Kasumi-1 (cell line): ENCODE data around the gene EOMES.
"Not testable (repeated sequence)": the region's sequence is repeated elsewhere in the genome, so short reads cannot be mapped to it uniquely, and the experiment has no call there.

Experiments
- DNase-seq, 2 experiments: peaks; one replicate each; lab custom pipeline; 2025; lab: John Stamatoyannopoulos, UW

EOMES gene

DNA sequence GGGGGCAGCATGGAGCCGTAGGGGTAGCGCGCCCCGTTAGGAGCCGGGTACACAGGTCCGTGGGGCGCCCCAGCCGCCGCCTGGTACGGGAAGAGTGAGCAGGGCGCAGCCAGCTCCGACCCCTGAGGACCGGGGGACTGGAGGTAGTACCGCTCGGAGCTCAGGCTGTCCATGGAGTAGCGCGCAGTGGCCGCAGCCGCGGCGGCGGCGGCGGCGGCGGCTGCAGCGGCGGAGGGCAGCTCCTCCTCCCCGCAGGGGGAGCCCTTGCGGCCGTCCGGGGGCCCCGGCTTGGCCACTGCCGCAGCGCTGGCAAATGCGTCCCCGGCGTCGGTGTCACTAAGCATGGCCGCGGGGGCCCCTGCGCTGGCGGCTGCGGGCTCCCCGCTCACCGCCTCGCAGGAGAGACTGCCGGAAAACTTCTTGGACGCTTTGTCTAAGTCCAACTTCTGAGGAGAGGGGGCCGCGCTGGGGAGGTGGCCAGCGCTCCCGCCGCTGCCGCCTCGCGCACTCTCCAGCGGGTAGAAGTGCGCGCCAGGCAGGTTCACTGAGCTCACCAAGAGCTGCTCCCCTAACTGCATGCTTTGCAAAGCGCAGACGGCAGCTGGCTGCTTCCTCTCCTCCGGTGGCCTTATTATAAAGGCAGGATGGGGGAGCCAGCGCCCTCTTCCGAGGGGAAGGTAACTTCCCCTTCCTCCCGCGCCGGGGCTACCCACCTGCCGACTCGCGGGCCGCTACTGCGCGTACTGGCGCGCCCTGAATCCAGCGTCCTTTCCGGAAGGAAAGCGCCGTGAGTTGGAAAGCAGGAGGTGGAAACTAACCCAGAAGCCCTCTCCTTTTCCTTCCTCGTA is at the start of gene EOMES:
EOMES (minus strand) TSS at position 607 of the 848 bp plus-strand sequence; CDS start at position 578, 29 bp downstream.
- DNase-seq, result peak; percentile 66 to 73

DNA sequence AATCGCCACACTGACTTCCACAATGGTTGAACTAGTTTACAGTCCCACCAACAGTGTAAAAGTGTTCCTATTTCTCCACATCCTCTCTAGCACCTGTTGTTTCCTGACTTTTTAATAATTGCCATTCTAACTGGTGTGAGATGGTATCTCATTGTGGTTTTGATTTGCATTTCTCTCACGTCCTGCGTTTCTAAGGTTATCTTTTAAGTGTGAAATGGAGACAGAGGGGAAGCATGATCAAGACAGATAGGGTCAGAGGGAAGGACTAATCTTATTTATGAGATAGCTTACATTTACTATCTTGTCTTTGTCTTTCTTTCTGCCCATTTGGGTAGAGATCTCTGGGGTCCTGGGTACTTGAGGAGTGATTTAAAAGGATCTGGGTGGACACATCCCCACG is 48.3 kb upstream of the EOMES start:
- DNase-seq, result not testable (repeated sequence)

DNA sequence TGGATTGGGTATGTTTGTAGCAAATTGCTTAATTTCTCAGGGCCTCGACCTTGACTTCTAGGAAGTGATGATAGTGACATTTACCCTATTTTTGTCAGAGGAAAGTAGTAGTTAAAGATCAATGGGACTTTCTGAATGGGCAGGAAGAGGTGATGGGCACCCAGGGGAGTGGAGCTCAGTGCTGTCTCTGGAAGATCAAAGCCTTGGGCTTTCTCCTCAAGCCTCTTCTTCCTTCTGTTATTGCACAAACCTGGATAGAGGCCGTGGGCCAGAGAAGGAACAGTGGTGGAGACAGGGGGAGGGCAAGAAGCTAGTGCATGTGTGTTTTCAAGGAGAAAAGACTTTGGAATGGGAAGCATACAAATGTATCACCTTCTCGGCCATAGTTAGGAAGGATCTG is 44.9 kb upstream of the EOMES start:
- no peak for DNase-seq

DNA sequence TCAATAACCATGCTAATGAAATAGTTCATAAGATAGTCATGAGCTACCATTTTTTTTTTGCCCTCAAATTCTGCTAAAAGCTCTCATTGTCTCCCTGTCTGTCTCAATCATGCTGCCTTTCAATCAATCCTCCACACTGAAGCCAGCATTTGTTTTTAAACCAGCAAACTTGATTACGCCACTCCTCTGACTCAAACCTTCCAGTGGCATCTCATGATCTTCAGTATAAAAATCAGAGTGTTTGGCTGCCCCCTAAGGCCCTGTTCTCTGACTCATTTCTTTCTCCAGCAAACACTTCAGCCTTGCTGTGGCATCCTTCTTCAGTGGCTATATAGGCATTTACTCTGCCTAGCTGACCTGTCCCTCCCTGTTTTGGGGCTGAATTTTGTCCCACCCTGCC is 36.0 kb upstream of the EOMES start:
- no peak for DNase-seq

DNA sequence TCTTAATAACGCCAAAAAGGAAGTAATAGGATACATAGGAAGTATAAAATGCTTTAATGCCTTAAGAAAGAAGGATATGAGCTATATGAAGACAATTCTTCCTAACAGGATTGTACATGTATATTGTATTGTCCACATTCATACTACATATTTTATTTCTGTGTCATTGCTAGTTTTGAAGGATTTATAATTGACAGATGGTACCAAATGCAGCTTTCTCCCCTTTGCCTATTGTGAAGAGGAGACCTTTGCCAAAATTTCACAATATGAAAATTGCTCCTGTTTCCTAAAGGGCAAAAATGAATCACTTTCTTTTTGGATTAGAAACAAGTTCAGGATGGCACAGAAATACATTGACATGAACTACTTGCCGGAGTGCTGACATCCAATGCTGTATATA is 34.8 kb upstream of the EOMES start:
- DNase-seq, result no peak

DNA sequence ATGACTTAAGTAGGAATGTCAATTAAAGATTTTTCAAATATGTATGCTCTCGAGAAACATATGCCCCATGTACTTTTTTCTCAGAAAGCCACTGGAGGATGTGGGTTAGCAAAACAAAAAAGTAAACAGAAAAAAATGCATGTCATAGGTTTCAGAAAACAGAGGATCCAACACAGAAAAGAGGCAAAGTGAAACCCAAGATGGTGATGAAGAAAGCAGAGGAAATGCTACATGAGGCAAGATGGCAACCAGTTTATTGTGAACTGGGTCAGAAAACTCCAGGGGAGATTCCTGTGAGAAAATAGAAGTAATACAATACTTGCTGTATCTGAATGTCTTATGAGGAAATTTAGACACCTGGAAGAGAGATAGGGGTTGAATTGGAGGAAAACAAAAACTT is 30.8 kb upstream of the EOMES start:
- DNase-seq, result no peak

DNA sequence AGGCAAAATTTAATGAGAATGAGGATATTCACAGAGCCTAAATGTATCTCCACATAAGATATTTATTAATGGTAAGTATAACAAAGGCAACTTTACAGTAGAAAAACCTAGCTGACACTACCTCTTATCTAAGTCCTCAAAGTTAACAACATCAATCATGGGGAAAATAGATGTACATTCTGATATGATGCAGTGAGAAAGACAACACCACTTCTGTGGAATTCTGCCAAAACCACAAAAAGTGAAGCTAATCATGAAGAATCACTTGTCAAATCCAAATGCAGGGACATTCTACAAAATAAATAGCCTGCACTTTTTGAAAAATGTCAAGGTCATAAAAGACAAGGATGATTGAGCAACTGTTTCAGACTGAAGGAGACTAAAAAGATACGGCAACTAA is 27.5 kb upstream of the EOMES start:
- DNase-seq, result no peak

DNA sequence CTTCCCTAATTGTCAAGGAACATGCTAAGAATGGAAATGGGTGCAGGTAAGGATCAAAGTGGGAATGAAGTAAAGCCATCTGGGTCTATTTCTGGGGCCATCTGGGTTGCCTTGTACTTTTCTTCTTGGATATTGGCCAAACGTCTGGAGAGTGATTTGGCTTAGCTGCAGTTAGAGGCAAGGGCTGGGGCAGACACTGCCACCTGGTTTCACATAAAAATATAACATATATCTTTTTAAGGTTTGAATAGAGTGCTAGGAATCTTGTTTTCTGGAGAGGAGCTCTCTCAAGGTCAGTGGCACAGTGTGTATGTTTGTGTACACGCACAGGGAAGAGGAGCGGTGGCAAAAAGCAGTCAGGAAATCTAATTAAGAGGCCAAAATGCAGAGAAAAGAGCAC is 24.7 kb upstream of the EOMES start:
- no peak for DNase-seq

DNA sequence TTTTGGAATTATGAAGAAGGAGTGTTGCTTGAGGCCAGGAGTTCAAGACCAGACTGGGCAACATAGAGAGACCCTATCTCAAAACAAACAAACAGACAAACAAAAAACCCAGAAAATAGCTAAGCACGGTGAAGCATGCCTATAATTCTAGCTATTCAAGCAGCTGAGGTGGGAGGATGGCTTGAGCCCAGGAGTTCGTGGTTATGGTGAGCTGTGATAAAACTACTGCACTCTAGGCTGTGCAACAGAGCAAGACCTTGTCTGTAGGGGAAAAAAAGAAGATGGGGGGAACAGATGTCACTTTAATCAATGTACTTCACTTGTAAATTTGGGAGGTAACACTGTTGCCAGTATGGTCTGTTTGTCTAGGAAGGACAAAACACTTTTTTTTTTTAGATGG is 18.7 kb upstream of the EOMES start:
- DNase-seq, result no peak

DNA sequence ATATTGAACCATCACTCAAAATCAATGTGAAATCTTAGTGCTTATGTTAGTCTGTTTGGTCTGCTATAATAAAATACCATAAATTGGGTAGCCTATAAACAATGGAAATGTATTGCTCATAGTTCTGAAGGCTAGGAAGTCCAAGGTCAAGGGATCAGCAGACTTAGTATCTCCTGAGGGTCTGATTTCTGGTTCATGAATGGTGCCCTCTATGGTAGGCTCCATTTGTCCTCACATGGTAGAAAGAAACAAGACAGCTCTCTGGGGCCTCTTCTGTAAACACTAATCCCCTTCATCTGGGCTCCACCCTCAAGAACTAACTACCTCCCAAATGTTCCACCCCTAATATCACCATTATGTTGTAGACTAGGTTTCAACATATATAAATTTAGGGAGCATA is 15.0 kb upstream of the EOMES start:
- DNase-seq, result no peak

DNA sequence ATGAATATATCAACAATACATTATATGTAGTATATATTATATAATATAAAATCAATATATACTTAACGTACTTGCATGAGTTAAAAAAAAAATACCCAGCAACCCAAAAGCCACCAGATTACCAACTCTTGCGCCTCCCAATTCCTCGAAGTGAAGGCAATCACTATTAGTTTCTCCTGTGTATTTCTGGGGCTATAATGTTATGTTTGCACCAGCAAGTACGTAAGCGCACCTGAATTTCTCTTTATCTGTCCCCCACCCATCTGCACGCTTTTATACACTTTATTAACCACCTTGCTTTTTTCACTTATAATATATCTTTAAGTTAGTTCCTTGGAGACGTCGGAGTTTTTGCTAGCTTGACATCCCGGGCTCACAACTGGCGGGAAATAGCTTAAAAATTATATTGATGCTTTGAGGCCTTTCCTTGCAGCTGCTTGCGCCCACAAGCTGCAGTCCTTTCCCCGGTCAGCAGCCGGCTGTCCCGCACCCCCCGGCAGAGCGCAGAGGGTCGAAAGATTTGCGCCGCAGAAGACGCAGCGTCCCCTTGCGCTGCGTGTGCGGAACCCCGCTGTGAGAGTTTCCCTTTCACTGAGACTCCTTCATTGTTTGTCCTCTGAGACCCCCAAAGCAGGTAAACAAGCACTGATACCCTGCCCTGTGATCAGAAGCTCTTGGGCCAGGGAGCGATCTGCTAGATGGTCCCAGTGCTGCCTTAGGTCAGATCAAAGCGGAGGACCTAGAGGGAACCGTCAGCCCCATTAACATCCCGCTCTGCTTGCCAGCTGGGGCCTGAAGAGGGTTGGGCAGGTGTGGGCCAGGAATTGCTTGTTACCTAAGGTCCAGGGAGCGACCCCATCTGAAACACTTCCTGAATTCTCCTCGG is 8.9 kb upstream of the EOMES start:
- DNase-seq, result no peak

DNA sequence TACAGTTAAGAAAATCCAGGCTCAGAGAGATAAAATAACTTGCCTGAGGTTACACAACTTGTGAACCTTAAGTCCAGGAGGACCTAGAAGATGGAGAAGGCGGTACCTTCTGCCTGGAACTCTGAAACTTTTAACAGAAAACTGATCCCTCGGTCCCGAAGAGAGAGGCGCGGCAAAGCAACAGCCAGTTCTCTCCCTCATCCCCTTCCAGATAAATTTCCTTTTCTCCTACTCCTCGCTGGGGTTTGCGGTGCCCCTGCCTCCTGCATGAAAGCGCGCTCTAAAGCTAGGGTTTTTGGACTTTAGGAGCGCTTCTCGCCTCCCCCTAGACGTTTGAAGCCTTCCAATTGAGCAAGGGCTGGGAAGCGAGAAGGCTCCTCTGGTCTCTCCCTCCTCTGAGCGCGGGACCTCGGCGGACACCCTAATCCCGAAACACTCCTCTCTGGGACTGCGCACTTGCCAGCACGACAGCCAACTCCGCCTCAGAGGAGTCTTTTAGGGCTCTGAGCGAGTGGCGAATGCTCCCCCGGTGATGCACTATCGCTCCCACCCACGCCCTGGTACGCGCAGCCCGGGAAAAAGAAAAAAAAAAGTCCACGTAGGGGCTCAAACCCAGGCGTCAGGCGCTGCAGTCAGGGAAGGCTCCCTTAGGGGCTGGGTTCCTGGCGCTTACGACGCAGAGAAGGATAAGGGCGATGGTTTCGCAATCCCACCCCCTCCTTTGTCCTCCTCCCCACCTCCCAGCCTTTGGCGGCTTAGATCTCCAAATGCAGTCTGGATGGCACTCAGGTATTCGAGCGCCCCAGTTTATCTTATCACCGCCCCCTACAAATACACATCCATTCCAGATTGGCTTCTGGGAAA is 7.9 kb upstream of the EOMES start:
- DNase-seq, result no peak

DNA sequence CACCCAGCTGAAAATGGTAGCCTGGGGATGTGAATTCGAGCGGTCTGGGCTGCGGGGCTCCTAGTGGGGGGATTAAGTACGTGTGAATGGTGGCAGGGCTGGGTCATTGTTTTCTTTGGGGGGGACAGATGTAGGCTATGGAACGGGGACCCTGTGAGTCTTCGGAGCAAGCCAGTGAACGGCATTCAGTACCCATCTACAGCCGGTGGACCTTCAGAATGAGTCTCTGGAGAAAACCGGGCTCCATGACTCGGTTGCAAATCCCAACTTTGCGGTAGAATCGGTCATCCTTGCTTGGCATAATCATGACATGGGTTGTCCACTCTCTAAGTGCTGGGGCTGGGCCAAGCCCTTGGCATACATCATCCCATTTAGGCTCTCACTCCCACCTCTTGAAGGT is 7.2 kb upstream of the EOMES start:
- DNase-seq, result no peak

DNA sequence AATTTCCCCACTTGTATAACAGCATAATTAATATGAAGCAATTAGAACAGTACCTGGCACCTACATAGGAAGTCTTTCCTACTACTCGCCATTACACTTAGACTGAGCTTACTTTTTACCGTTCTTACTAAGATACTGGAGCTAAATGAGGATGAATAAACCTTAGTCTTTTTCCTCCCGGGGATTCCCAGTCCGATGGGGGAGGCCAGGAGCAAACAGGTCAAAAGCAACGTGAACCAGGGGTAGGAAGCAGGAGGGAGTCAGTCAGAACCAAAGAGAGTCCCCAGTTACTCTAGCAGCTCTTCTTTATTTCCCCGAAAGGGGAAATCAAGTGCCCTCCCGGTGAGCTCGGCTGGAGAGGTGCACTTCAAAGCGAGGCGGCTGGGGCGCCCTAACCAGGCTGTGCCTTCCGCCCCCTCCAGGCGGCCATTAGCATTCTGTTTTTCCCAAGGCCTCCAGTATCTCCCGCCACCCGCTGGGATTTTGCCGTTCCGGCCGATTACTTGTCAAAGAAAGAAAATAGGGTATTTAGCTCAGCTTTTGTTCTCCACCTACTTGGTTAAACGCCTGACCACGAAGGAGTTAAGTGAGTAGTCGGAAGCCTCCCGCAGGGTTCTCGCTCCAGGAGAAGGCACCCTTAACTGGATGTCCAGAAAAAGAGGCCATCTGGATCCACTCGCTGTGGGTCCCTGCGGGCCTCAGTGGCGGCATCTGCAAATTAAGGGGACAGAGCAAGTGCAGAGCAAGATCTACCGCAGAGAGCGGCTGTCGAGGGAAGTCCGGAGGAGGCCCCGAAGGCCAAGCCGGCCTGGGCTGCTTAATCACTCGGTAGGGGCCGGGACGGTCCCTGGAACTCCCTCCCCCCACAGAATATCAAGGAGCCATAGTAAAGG is 6.3 kb upstream of the EOMES start:
- no peak for DNase-seq

DNA sequence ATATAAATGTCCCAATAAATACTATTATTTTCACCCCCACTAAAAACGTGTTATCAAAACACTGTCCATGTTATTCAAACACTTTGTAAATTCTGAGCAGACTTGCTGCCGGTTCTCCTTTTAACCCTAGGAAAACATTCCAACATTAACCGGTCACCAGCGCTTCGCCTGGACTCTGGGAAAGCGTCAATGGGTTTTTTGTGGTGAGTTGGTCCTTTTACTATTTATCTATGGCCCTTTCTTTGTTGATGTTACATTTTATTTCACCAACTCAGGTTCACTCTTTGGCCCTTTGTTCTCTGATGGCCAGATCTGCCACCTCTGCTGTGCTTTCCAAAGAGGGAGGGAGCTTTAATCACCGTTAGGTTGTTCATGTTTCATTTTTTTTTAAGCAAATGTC is 4.1 kb upstream of the EOMES start:
- DNase-seq, result no peak

DNA sequence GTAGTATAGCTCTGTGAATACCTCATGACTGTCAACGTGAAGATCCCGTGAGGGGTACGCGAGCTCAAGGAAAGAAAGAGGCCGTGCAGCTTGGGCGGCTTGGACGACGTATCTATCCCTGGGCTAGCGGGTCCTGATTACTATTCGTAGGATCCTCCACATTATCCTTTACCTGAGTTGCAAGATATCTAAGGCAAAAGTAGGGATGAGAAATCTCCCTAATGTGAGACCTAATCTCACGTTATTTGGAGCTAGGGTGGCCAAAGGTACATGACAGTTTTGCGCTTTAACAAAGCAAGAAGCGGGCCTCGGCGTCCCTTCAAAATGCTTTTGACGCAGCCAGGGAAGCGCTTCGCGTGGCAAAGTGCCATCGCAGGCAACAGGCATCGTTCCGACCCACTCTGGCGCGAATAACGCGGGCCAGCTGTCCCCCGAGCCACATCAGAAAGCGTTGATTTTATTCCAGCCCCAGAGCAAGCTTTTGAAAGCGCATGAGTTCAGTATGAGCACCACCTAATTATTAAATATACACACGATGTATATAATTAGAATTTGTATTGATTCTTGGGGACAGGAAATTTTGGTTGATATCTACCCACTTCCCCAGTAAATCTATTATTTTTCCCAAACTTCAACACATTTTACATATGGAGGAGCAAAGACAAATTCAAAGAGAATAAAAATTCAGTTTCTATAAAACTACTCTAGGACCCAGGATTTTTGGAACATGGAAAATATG is 2.5 kb upstream of the EOMES start:
- no peak for DNase-seq

DNA sequence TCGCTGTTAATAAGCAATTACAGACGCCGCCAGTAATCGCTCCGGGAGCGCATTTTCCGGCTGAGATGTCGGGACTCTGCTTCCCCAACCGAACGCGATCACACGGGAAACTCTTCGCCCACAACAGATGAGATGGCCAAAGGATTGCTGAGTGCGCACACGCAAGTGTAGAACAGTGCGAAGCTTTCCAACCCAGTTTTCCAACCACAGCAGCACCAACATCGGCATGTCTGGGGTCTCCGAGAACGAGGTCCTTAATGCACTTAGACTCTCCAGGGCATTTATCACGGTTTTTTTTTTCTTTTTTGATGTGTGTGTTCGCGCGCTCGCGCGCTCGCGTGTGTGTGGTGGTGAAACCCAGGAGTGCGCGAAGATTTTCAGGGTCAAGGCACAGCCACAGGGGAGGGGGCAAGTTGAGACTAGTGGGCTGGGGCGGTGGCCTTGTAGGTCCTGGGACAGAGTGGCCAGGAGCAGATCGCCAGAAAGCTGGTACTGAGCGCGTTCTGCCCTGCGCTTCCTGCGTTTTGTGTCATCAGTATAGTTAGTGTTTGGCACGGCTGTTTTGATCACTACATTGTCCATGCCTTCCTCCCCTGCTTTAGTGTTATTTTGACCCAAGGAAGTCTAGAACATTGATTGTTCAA is 1.8 kb upstream of the EOMES start:
- no peak for DNase-seq

DNA sequence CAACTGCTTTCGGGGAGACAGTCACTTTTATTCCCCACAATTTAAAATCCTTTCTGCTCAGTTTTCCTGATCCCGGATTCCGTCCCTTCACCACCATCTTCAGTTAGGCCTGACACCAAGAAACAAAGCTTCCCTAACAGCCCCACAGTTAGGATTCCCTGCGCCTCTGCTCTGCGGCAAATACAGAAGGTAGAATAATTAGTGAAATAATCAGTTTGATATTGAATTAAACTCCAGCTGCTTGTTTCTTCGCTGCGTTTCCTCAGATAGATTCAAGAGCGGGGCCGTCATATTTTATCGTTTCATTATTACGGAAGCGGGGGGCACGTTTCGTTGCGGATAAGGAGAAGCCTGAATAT is 1.3 kb upstream of the EOMES start:
- DNase-seq, result no peak

DNA sequence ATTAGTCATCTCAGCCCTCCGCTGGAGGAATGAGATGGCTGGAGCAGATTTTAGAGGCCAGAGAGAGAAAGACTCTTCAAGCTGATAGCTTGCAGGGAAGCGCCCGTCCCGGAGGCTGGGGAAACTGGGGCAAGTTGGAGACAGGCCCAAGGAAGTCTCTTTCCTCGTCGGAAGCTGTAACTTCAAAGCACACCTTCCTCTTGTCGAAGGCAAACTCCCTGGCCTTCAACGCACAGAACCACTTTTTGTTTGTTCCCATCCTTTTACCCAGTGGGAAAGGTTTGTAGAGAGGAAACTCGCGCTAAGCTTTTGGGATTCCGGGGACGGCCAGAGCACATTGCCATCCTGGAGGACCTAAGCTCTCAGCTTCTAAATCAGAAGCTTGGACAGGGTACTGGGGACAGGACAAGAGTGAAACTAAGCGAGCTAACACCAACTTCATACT is 900 bp upstream of the EOMES start:
- DNase-seq, result no peak
